HCT116 (cell line): Measurements from ENCODE around the gene DCP1A. TPM values are rescaled to one million over a fixed set of nuclear protein-coding genes. Genes with fewer than 3 reads are reported as not detected.

Source experiments
- ATAC-seq: fragments of 200-7000 bp; cut with Tn5 transposase; 2 replicates; pipeline ENCODE4 v1.9.1; 2020; ENCODE audit warnings: mild to moderate bottlenecking, moderate library complexity
- BruUV-seq: library from RNA; stranded (reverse); fragments of 400-500 nt; replicated peaks from 2 replicates; lab custom pipeline; 2021; lab: Mats Ljungman, UMichigan
- CTCF ChIA-PET: fragments of 300-600 bp; sonication (Branson Sonifier 250); formaldehyde crosslinking; loops from one replicate; lab custom pipeline; 2021; ENCODE audit warnings: antibody characterized with exemption; lab: Charles Lee
- POLR2A ChIA-PET: fragments of 300-600, 350-600 bp; sonication (Branson Sonifier 250); formaldehyde crosslinking; loops from one replicate; lab custom pipeline; 2021; ENCODE audit warnings: antibody characterized with exemption; lab: Charles Lee
- RAD21 ChIA-PET, 2 experiments: fragments of 300-600 bp; sonication (Branson Sonifier 250); formaldehyde crosslinking; loops; one replicate each; lab custom pipeline; 2023; ENCODE audit warnings: low total read pairs in 2 of 2; ENCODE audit not compliant: uncharacterized antibody in 2 of 2, unreplicated experiment in 2 of 2, low non-redundant PET in 1 of 2; lab: Charles Lee
- DNase-seq: peaks from one replicate; pipeline ENCODE4 v3.0.0-alpha.2; 2010; ENCODE audit warnings: low read depth, low spot score
- H2AFZ ChIP-seq: fragments of 200-600 bp; shearing (Covaris generic), sonication (generic); 2 replicates; pipeline ENCODE4 v1.6.1; 2017; ENCODE audit warnings: low read depth, mixed run types, mixed read lengths, antibody characterized with exemption, low read length; ENCODE audit not compliant: poor library complexity, severe bottlenecking
- H3K27ac ChIP-seq: 2 replicates; pipeline ENCODE4 v1.5.1; 2012; ENCODE audit warnings: low read depth, low read length
- H3K27me3 ChIP-seq: fragments of 200-600 bp; sonication (generic); 2 replicates; pipeline ENCODE4 v1.6.1; 2016; ENCODE audit warnings: mixed run types, low read length, mixed read lengths; ENCODE audit not compliant: insufficient read depth
- H3K36me3 ChIP-seq, 2 experiments: fragments of 200-500 bp in 1 of 2; fragments of 200-600 bp in 1 of 2; sonication (Bioruptor generic) in 1 of 2; sonication (generic) in 1 of 2; 2 replicates each; pipeline versions ENCODE4 v1.5.1 to v1.6.1; 2014 to 2016; ENCODE audit warnings: low read length in 2 of 2, inconsistent platforms in 1 of 2, mixed read lengths in 1 of 2, mixed run types in 1 of 2; ENCODE audit not compliant: insufficient read depth in 2 of 2, control insufficient read depth in 1 of 2
- H3K4me1 ChIP-seq, 2 experiments: fragments of 200-600 bp in 1 of 2; sonication (generic) in 1 of 2; 2 replicates each; pipeline versions ENCODE4 v1.5.1 to v1.6.1; 2012 to 2017; ENCODE audit warnings: low read length in 2 of 2, inconsistent platforms in 1 of 2, mild to moderate bottlenecking in 1 of 2, mixed read lengths in 1 of 2, mixed run types in 1 of 2, moderate library complexity in 1 of 2; ENCODE audit not compliant: insufficient read depth in 2 of 2, control insufficient read depth in 1 of 2
- H3K4me2 ChIP-seq: fragments of 200-600 bp; sonication (generic); 2 replicates; pipeline ENCODE4 v1.6.1; 2017; ENCODE audit warnings: mixed run types, low read length, mixed read lengths
- H3K4me3 ChIP-seq, 2 experiments: fragments of 200-600 bp in 1 of 2; sonication (generic) in 1 of 2; replicated peaks in 1 of 2; 2 replicates each; pipeline ENCODE4 v1.5.1; 2011 to 2016; ENCODE audit warnings: low read length in 2 of 2, control low read depth in 1 of 2, low read depth in 1 of 2, mild to moderate bottlenecking in 1 of 2, mixed read lengths in 1 of 2, mixed run types in 1 of 2
- H3K79me2 ChIP-seq: fragments of 200-600 bp; sonication (generic); 2 replicates; pipeline ENCODE4 v1.6.1; 2017; ENCODE audit warnings: mild to moderate bottlenecking, mixed run types, low read length, moderate library complexity, mixed read lengths; ENCODE audit not compliant: insufficient read depth
- H3K9ac ChIP-seq: fragments of 200-600 bp; sonication (generic); 2 replicates; pipeline ENCODE4 v1.6.1; 2016; ENCODE audit warnings: low read length, mixed read lengths
- H3K9me2 ChIP-seq: fragments of 200-600 bp; sonication (generic), shearing (Covaris generic); 2 replicates; pipeline ENCODE4 v1.6.1; 2017; ENCODE audit warnings: mixed run types, mild to moderate bottlenecking, moderate library complexity; ENCODE audit not compliant: insufficient read depth
- H3K9me3 ChIP-seq, 2 experiments: fragments of 200-500 bp in 1 of 2; fragments of 200-600 bp in 1 of 2; sonication (Bioruptor generic) in 1 of 2; sonication (generic) in 1 of 2; 2 replicates each; pipeline ENCODE4 v1.6.1; 2014 to 2017; ENCODE audit warnings: low read length in 2 of 2, mixed read lengths in 2 of 2, inconsistent platforms in 1 of 2, low read depth in 1 of 2, mild to moderate bottlenecking in 1 of 2, mixed run types in 1 of 2, moderate library complexity in 1 of 2; ENCODE audit not compliant: control insufficient read depth in 1 of 2, insufficient read depth in 1 of 2
- H4K20me1 ChIP-seq: fragments of 200-600 bp; sonication (generic), shearing (Covaris generic); 2 replicates; pipeline ENCODE4 v1.6.1; 2017; ENCODE audit warnings: mixed run types, mild to moderate bottlenecking, moderate library complexity; ENCODE audit not compliant: insufficient read depth
- CEBPB ChIP-seq: IDR thresholded peaks from 2 replicates; pipeline ENCODE4 v1.6.1; 2012; ENCODE audit warnings: low read depth
- EZH2 ChIP-seq: fragments of 200-600 bp; sonication (generic); IDR thresholded peaks from 2 replicates; pipeline ENCODE4 v1.6.1; 2017; ENCODE audit warnings: antibody characterized with exemption, mixed run types
- FOSL1 ChIP-seq: IDR thresholded peaks from 2 replicates; pipeline ENCODE4 v1.6.1; 2012; ENCODE audit warnings: low read depth
- JUND ChIP-seq: IDR thresholded peaks from 2 replicates; pipeline ENCODE4 v1.6.1; 2012
- MAX ChIP-seq: IDR thresholded peaks from 2 replicates; pipeline ENCODE4 v1.6.1; 2012
- POLR2AphosphoS5 ChIP-seq: IDR thresholded peaks from 2 replicates; pipeline ENCODE4 v1.6.1; 2011; ENCODE audit warnings: mild to moderate bottlenecking, low read depth, low read length, moderate library complexity
- SIN3A ChIP-seq: IDR thresholded peaks from 2 replicates; pipeline ENCODE4 v1.6.1; 2012; ENCODE audit warnings: low read depth
- SP1 ChIP-seq: IDR thresholded peaks from 2 replicates; pipeline ENCODE4 v1.6.1; 2012; ENCODE audit warnings: low read depth
- ZFX ChIP-seq: fragments of 450-650 bp; IDR thresholded peaks from 2 replicates; pipeline ENCODE4 v1.6.1; 2017
- ZNF274 ChIP-seq: fragments of 200-500 bp; sonication (Bioruptor generic); IDR thresholded peaks from 2 replicates; pipeline ENCODE4 v1.6.1; 2014; ENCODE audit warnings: mild to moderate bottlenecking, low read depth, low read length, inconsistent platforms
- intact Hi-C: fragments of 100-400 bp; cut with micrococcal nuclease; formaldehyde crosslinking; loops from 2 replicates; pipeline ENCODE4 v1.10.0; 2022
- total RNA-seq: library from RNA; stranded (reverse); gene quantifications from one replicate; pipeline ENCODE4 v1.2.1, GENCODE V29; 2021; ENCODE audit not compliant: unreplicated experiment
- TF ChIP-seq, protein P1 (sequence below): IDR thresholded peaks from 2 replicates; pipeline ENCODE4 v1.6.1; 2012; ENCODE audit warnings: low read depth
- TF ChIP-seq, protein P2 (sequence below): IDR thresholded peaks from 2 replicates; pipeline ENCODE4 v1.6.1; 2012

The DCP1A gene
- total RNA-seq, 1 experiment from 2014 or later = 33.2 TPM

DNA sequence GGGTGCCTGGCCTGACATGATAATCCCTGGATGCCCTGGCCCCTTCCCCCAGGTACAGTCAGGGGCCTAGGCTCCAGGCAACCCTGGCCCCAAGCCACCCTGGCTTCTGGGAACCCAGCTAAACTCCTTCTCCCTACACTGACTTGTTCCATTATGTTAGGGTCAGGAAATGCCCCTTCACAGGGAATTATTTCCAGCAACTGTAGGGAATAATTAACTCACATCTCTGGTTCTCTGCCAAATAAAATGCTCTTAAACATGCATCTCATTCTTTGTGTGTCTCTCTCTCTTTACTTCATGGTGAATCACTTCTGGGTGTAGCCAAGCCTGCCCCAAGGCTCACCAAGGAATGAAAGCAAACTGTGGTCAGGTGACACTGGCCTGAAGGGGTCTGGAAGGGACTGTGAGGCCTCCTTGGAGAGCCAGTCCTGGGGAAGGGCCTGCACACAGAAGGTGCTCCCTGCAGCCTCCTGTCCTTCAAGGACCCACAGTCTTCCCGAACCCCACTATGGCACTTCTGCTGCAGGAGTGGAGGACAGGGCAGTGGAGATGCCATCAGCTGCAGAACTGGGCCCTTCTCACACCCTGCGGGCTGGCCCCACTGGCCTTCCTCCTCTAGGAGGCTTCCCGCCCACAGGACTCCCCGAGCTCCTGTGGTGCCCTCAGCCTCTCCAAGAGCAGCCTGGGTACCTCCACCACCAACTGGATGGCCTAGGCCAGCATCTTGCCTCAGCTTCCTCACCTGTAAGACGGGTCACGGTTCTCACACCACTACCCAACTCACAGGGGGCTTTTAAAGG lies 109.1 kb downstream of the DCP1A start (continued):
- TF ChIP-seq, protein P1, sequence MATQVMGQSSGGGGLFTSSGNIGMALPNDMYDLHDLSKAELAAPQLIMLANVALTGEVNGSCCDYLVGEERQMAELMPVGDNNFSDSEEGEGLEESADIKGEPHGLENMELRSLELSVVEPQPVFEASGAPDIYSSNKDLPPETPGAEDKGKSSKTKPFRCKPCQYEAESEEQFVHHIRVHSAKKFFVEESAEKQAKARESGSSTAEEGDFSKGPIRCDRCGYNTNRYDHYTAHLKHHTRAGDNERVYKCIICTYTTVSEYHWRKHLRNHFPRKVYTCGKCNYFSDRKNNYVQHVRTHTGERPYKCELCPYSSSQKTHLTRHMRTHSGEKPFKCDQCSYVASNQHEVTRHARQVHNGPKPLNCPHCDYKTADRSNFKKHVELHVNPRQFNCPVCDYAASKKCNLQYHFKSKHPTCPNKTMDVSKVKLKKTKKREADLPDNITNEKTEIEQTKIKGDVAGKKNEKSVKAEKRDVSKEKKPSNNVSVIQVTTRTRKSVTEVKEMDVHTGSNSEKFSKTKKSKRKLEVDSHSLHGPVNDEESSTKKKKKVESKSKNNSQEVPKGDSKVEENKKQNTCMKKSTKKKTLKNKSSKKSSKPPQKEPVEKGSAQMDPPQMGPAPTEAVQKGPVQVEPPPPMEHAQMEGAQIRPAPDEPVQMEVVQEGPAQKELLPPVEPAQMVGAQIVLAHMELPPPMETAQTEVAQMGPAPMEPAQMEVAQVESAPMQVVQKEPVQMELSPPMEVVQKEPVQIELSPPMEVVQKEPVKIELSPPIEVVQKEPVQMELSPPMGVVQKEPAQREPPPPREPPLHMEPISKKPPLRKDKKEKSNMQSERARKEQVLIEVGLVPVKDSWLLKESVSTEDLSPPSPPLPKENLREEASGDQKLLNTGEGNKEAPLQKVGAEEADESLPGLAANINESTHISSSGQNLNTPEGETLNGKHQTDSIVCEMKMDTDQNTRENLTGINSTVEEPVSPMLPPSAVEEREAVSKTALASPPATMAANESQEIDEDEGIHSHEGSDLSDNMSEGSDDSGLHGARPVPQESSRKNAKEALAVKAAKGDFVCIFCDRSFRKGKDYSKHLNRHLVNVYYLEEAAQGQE = no peak
- TF ChIP-seq, protein P2, sequence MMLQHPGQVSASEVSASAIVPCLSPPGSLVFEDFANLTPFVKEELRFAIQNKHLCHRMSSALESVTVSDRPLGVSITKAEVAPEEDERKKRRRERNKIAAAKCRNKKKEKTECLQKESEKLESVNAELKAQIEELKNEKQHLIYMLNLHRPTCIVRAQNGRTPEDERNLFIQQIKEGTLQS = no peak

DNA sequence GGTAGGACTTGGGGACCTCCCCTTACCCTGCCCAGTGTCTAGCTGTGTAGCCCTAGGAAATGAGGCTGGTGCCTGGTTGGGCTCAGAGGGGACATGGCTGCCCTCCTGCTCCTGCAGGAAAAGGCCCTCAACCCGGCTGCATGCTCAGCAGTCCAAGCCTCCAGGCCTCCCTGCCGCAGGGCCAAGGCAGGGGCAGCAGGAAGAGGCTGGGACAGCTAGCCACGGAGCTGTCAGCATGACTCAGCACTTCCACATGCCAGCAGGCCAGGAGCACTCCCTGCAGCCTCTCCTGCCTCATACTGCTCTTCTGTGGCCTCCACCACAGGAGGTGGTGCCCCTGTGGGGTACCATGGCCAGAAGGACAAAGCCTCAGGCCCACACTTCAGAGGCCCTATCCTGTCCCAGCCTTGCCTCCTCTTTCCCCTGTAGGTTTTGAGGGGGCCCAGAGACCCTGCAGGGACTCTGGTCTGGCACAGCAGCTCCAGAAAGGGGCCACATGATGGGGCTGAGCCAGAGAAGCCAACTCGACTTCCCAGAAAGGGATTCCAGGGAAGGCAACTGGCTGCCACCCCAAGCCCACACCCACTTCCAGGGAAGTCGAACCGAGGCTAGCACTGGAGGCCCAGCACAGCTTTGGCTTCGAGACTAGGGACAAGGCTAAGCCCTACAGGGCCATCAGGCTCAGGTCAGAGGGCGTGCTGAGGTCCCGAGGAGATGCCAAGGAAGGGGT lies 111.1 kb downstream of the DCP1A start:
- CTCF ChIA-PET = no interaction called here
- RAD21 ChIA-PET = no interaction called here
- no peak overlapping the region for H2AFZ ChIP-seq
- no TSS peak for BruUV-seq
- peak; percentile 34 for DNase-seq
- POLR2A ChIA-PET = interaction anchor here (1.1 to 1.5 kb wide), 3 partner anchors 15 to 39 kb away, joined by 3 to 4 read pairs (median 3); no protein-coding TSS in a partner anchor
- H3K9me3 ChIP-seq = no peaks in the 10 kb centered on the region
- H3K9me2 ChIP-seq = no peaks in the 10 kb centered on the region
- no peak overlapping the region for H3K4me3 ChIP-seq
- H3K9ac ChIP-seq = peak overlapping the region; percentile 49
- no peaks in the 10 kb centered on the region for H3K27me3 ChIP-seq
- intact Hi-C loops = no loop called here
- TF ChIP-seq CEBPB = no peak
- TF ChIP-seq JUND = peak; percentile 55
- peak; percentile 41; the same call in 1 of the 2 replicates for TF ChIP-seq SP1
- peak; percentile 36; the same call in 1 of the 2 replicates for TF ChIP-seq ZFX
- peak; percentile 52; the same call in 1 of the 2 replicates for TF ChIP-seq POLR2AphosphoS5
- TF ChIP-seq EZH2 = no peak
- peak; percentile 87 for TF ChIP-seq MAX
- TF ChIP-seq FOSL1 = peak; percentile 32; the same call in 1 of the 2 replicates
- TF ChIP-seq ZNF274 = no peak
- peak; percentile 17; the same call in 1 of the 2 replicates for TF ChIP-seq SIN3A
- H3K27ac ChIP-seq = peak overlapping the region; percentile 82
- peak; percentile 65 for ATAC-seq
- H3K36me3 ChIP-seq = peaks cover 26 to 78% of the 10 kb centered on the region in 2 experiments
- H3K79me2 ChIP-seq = peaks cover 87% of the 10 kb centered on the region
- no peaks in the 10 kb centered on the region for H4K20me1 ChIP-seq
- H3K4me1 ChIP-seq = peaks cover 48 to 60% of the 10 kb centered on the region in 2 experiments
- peak overlapping the region; percentile 61 for H3K4me2 ChIP-seq
